Measurements from ENCODE around the gene SLC12A7.

DNA sequence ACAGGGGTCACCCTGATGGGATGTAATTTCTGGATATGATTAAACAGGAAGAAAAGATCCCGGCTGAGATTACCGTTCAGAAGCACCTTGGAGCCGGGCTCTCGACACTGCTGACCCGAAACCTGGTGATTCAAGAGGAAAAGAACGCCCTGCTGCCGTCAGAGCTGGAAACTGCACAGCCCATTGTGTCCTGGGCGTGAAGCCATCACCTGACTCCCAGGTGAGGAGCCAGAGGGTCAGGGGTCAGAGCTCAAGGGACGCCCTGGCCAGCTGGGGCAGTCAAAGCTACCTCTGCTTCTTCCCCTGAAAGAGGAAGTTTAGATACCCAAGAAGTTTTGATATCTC, 17.8 kb upstream of the SLC12A7 start:
- no peak for TF ChIP-seq POLR2AphosphoS5 (IDR thresholded peaks at IDR 0.05; ENCODE audit: low read depth, low read length)
- TF ChIP-seq, protein P1, sequence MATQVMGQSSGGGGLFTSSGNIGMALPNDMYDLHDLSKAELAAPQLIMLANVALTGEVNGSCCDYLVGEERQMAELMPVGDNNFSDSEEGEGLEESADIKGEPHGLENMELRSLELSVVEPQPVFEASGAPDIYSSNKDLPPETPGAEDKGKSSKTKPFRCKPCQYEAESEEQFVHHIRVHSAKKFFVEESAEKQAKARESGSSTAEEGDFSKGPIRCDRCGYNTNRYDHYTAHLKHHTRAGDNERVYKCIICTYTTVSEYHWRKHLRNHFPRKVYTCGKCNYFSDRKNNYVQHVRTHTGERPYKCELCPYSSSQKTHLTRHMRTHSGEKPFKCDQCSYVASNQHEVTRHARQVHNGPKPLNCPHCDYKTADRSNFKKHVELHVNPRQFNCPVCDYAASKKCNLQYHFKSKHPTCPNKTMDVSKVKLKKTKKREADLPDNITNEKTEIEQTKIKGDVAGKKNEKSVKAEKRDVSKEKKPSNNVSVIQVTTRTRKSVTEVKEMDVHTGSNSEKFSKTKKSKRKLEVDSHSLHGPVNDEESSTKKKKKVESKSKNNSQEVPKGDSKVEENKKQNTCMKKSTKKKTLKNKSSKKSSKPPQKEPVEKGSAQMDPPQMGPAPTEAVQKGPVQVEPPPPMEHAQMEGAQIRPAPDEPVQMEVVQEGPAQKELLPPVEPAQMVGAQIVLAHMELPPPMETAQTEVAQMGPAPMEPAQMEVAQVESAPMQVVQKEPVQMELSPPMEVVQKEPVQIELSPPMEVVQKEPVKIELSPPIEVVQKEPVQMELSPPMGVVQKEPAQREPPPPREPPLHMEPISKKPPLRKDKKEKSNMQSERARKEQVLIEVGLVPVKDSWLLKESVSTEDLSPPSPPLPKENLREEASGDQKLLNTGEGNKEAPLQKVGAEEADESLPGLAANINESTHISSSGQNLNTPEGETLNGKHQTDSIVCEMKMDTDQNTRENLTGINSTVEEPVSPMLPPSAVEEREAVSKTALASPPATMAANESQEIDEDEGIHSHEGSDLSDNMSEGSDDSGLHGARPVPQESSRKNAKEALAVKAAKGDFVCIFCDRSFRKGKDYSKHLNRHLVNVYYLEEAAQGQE (IDR thresholded peaks at IDR 0.05; ENCODE audit: insufficient read depth in 1 of 2, low read depth in 2 of 2, low read length in 2 of 2): no peak
- no peak for TF ChIP-seq SIN3A (IDR thresholded peaks at IDR 0.05; ENCODE audit: borderline replicate concordance, insufficient read depth, low read length)
- TF ChIP-seq FOXP2 (optimal IDR thresholded peaks at IDR 0.05; ENCODE audit: borderline replicate concordance, extremely low read depth, extremely low read length, insufficient read depth): no peak
- TF ChIP-seq TAF1 (IDR thresholded peaks at IDR 0.05; ENCODE audit: borderline replicate concordance, insufficient read depth, low read length): no peak

Data from PFSK-1 (cell line).